ENCODE data around the gene ARHGEF6.

The ARHGEF6 gene

DNA sequence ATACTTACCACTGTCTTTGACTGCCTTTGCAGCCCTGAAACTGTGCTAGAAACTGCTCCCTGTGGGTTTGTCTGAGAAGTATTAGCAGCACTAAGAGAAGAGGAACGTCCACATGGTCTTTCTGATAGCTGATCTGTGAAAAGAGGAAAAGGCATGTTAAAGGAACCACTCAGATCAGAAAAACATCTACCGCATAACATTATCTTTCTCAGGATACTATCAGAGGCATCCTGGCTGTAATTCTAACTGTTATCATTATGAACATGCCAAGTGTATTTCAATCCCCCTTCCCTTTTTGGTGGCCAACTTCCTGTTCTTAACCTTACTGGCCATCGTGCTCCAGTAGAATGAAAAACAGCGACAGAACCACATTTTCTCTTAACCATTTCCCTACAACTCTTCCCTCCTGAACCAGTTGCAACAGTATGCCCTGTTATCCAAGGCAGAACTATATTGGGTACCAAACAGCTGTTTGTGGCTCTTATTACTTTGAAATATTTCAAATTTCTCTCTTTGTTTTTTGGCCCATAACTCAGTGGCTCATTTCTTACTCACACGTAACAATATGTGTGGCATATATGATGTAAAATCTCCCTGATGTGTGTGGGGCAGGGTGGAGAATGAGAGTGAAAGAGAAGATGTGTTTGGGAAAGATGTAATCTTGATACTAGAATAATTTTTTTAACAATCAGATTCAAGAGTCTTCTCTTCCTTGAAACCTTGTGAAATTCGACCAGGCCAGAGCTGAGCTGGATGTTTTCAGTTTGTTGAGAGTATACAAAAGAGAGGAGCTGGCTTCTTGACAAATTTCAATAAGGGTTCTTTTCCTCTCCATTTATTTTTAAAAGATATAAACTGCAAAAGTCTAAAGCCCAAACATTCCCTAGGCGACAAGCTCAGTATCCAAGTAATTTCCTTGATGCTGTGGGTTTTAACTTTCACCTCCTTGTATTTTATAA, 35.2 kb downstream of the ARHGEF6 start:
- DNase-seq (ENCODE audit: low read depth in 2 of 2) = no peak

DNA sequence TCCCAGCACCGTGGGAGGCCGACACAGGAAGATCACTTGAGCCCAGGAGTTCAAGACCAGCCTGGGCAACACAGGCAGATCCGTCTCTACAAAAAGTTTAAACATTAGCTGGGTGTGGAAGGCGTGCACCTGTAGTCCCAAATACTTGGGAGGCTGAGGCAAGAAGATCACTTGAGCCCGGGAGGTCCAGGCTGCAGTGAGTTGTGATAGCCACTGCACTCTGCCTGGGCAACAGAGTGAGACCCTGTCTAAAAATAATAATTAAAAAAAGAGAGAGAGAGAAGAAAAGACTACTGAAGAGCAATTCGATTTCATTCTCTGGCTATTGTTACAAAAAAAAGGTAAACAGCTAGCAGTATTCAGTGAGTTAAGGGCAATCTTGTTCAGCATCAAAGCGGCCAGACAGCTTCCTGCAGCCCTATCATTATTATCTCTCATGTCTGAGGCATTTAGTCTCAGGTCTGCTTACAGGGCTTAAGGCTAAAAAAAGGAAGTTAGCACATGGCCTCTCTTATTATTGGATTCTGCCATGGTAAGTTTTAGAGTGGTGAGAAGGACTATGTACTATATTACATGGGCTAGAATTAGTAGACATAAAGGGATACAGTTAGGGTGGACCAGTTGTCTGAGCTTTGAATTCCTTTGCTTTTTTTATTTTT, 37.9 kb downstream of the ARHGEF6 start:
- no peak for DNase-seq (ENCODE audit: low read depth in 2 of 2)

DNA sequence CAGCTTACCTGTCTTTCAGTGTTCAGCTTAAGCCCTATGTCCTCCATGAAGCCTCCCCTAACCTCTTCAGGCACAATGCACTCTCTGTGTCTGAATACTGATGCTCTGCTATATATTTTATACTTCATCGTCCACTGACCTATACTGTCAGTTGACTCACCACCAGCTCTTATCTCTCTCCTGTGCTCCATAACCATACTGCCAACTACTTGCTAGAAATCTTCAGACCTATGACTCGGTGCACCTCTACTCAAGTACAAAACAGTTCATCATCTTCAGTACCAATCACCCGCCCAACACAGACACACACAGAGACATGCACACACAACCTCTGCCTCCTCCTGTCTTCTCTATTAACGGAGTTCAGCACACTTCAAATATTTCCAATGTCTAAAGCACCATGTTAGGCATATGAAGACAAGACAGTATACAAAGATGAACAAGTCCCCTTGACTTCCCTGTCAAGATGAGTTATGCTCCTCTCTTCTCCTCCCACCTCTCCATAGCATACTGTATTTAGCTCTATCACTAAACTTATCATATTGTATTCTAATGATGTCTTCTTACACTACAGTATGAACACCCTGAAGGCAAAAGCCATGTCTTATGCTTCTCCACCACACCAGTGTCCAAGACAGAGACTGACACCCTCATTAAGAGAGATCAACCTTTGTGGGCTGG, 42.5 kb downstream of the ARHGEF6 start:
- no peak for DNase-seq (ENCODE audit: low read depth in 2 of 2)

DNA sequence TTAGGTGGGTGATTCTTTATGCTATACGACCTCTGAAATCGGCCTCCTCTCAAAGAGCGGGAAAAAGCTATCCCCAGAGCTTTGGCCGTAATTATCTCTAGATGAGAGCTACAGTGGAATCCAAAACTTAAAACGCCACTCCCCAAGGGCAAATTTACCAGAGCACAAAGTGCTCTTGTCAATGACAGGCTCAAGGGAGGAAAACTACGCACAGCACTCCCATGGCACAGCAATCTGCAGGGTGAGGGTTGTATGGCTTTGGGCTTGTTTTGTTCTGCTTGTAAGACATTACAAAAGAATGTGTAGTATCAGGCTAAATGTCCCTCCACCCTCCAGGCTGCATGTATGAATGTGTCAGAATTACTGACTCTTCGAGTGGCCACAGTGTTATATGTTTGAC, 44.0 kb downstream of the ARHGEF6 start:
- no peak for DNase-seq (ENCODE audit: low read depth in 2 of 2)

DNA sequence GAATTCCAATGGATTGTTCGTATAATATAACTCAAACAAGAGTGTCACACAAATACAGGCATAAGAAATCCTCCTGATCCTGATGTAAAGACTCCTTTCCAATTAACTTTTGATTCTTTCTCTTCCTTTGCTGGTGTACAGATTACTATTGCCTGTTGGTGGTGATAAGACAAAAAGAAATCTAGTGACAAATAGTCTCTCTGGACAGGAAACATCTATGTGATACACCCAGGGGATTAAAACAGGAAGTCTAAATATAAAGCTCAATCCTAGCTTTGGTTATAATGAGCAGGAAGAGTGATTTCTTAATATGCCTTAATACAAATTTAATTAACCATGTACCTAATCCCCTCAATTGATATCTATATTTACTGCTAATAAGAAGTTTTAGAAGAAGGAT, 45.1 kb downstream of the ARHGEF6 start:
- no peak for DNase-seq (ENCODE audit: low read depth in 2 of 2)

DNA sequence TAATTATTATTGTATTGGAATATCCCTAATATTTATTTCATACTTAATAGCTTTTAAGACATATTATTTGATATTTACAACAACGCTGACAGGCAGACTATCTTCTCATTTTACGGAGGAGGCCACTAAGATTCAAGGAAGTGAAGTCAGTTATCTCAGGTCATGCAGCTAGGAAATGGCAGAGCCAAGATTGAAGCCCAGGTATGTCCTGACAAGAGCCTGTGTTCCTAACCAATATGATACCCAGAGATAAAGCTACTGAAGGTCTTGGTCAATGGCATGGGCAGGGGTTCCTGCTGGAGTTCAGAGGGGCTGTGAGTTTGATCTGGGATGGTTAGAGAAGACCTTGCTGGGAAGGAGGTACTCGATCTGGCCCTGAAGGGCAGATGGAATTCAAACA, 47.1 kb downstream of the ARHGEF6 start:
- DNase-seq (ENCODE audit: low read depth in 2 of 2) = no peak

DNA sequence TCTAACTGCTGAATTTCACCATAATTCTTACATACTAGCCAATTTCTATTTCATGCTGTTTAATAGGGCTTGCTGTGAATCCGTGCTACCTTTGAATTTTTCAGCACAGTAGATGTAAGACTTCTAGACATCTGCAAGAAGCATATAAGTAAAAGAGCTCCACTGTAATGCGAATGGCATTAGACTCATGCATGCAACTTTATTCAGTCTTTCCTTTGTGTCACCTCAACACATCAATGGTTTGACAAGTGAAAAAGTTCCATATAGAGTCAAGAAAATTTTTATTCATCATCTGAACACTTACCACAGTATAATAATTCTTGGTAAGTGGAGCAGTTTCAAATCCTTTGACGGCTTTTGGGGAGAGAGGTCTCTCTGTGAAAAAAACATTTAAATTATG, 48.9 kb downstream of the ARHGEF6 start:
- no peak for DNase-seq (ENCODE audit: low read depth in 2 of 2)

DNA sequence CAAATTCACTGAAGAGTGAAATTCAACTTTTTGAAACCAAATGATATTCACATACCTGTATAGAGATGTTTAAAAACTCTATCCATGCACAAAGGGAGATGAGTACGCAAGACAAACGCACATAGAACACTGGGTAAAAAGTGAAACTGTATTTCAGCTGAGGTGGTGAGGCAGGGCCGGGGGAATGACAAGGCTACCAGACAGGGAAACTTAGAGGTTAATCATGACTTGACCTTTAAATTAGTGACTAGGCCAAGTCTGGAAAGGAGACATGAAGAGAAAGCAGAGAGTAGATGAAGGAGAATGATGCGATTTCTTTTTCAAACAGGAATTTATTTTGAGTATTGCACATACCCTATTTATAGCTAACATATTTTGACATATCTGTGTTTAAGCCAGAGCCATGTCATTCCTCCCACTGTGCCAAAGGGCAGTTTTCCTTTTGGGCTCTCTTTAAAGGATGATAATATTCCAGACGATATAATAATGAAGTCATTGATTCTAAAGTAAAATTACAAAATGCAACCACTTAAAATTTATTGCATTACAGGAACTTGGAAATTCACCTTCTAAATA, 49.4 kb downstream of the ARHGEF6 start:
- DNase-seq (ENCODE audit: low read depth in 2 of 2) = no peak

DNA sequence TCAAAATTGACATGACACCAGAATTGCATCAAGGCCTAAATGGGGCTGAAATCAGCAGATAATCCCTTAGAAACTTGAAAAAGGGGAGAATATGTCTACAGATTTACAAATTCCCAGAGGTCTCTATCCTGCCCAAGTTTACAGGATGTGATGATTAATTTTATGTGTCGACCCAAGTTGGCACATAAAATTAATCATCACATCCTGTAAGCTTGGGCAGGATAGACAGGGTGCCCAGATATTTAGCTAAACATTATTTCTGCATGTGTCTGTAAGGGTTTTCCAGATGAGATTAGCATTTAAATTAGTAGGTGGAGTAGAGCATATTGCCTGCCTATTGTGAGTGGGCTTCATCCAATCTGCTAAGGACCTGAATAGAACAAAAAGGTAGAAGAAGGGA, 52.3 kb downstream of the ARHGEF6 start:
- DNase-seq (ENCODE audit: low read depth in 2 of 2) = no peak

DNA sequence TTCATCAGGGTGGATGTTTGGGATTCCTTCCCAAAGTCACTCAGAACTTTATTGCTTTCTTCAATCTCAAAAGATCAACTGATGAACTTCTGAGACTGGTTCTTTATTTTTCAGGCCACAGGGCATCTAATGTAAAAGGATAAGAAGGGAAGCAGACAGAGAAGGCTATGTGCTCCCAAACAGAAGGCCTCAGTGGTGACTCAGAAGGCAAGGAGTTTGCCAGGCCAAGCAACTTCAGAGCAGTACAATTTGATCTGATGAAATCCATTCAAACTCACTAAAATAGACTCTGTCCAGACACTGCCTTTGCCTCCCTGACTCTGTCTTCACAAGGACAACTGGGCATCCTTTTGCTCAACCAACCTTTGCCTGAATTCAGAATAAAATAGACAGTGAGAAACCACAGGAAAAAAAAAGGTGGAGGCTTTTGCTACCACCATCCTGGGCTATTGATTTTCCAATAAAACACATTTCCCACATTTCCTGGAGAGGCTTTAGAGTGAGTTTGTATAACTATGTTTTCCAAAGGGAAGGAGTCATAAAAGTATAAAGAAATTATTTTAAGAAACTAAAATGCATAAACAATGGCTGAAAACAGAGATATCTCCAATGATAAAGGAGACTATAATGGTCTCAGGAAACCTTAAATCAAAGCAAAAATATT, 55.2 kb downstream of the ARHGEF6 start:
- DNase-seq (ENCODE audit: low read depth in 2 of 2) = no peak

DNA sequence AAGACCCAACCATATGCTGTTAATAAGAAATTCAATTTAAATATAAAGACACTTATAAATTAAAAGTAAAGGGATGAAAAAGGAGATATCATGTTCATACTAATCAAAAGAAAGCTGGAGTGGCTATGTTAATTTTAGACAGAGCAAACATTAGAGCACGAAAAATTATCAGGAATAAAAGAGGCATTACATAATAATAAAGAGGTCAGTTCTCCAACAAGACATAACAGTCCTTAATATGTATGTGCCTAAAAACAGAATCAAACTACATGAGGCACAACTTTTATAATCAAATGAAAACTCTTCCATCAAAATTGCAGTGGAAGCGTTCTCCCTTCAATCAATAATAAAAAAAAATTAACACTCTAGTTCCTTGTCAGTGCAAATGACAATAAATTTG, 62.6 kb downstream of the ARHGEF6 start:
- no peak for DNase-seq (ENCODE audit: low read depth in 2 of 2)

DNA sequence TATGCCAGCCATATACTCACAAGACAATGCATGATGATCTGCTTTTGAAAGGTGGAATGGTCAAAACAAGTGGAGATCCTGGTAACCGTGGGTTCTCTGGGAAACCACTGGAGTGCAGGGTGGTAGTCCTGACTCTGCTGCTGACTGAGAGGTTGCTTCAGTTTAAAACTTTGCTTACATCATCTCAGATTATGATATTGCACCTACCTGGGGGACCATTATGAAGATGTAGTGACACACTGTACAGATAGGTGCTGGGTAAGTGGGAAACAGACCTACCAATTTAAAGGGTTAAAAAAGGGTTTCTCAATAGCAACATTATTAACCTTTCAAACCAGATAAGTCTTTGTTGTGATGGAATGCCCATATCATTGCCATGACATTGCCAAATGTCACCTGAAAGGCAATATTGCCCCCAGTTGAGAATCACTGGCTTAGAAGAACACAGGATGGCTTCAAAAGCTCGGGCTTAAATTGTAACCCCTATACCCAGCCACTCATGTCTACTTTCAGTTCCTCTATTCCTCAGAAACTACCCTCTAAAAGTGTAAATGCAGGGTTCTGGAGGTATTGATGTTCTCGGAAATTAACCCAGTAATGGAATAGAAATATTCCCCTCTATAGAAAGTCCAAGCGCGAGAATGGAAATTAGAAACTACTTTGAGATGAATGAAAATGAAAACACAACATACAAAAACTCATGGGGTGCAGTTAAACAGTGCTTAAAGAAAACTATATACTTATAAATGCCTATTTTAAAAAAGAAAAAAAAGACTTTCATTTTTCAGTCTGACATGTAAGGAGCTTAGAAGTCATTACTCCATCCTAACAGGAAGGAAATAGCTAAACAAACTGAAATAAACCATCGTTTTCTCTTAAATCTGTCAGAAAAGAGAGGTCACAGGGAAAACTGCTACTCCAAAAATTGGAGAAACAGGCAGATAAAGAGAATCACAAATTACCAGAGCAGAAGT, 65.8 kb downstream of the ARHGEF6 start:
- DNase-seq (ENCODE audit: low read depth in 2 of 2) = no peak

DNA sequence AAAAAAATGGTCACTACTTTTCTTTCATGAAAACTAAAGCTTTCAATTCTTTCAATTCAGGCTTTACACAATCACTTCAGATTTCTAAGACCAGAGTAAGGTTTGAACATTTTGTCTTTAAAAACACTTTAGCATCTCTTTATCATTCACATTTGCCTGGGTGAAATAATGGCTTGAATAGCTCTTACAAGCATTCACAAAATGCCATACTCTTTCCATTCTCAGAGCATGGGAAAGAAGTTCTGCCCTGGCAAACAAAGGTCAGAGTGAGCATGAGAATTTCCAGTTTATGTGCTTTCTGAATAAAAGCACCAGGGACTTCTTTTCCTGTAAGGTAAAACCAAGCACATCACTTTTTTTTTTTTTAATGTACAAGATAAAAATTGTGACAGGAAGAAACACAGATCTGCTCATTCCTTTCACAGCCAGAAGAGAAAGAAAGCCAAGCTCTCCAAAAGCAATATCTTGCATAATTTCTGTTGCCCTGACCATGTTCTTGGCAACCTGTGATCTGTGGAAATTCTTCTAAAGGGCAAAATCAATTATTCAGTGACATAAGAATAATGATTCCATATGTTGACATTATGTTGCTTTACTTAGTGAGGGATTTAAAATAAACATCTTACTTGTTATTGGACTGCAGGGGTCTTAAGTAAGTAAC, 68.0 kb downstream of the ARHGEF6 start:
- DNase-seq (ENCODE audit: low read depth in 2 of 2) = no peak

DNA sequence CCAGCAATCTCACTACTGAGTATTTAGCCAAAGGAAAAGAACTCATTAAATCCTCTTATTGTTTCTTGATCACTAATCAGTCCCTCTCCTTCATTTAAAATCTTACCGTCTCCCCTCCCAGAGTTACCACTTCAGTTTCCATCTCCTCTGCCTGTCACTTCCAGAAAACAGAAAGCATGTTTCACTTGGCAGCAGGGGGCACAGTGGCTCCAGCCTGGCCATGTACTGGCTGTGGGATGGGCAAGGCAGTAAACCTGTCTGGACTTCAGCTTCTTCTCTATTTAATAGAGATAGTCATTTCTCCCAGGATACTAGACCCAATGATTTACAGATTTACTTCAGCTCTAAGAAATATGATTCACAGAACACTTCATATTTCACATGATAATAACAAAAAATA, 69.6 kb downstream of the ARHGEF6 start:
- DNase-seq (ENCODE audit: low read depth in 2 of 2) = no peak

DNA sequence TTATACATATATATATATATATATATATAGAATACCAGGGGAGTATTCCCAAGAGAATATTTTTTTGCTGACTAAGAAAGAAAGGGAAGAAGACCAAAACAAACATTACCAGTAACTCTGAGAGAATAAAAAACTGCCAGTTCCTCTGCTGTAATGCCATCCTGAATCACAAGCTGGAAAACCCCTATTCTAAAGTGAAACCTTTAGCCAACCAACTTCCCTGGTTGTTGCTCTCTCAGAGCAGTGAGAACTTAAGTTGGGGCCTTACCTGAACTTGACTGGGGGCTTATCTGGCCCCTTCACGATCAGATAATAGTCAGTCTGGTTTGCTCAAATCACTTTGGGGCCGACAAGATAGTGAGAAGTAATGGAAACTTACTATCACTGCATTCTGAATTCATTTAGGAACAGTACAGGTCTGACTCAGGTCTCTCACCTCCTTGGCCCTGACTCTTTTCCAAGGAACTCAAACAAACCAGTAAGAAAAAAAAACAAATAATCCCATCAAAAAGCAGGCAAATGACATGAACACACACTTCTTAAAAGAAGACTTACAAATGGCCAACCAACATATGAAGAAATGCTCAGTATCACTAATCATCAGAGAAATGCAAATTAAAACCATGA, 70.3 kb downstream of the ARHGEF6 start:
- no peak for DNase-seq (ENCODE audit: low read depth in 2 of 2)

DNA sequence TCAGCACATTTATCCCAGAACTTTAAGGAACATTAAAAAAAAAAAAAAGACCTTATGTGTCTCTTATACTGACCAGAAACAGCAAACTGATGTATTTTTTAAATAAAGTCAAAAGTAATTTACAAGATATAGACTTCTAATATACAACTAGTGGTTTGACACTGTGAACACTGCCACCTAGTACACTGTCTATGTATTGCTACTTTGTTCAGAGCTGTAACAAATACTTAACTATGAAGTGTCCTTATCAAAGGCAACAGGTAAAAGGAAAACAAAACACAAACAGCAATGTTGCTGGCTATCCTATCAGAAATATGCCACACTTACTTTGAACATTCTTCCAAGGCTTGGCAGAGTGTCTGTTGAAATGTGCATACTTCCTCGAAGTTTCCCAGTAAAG, 72.4 kb downstream of the ARHGEF6 start:
- no peak for DNase-seq (ENCODE audit: low read depth in 2 of 2)

DNA sequence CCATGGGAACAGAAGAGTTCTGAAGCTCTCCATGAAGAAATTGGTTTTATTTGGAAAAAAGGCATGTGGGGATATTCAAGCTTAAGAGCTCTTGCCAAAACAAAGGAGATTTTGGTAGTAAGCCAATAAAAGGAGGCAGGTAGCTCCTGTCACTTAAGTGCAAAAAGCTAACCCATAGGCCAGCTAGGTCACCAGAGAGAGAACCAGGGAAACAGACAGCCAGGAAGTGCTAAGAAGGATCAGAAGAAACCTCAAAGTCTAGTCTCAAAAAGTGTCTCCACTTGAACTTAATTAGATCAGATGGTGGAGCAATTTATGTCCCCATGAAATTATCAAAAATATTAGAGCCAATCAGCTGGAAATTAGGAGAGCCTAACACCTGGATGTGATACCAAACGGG, 83.6 kb downstream of the ARHGEF6 start:
- no peak for DNase-seq (ENCODE audit: low read depth in 2 of 2)

DNA sequence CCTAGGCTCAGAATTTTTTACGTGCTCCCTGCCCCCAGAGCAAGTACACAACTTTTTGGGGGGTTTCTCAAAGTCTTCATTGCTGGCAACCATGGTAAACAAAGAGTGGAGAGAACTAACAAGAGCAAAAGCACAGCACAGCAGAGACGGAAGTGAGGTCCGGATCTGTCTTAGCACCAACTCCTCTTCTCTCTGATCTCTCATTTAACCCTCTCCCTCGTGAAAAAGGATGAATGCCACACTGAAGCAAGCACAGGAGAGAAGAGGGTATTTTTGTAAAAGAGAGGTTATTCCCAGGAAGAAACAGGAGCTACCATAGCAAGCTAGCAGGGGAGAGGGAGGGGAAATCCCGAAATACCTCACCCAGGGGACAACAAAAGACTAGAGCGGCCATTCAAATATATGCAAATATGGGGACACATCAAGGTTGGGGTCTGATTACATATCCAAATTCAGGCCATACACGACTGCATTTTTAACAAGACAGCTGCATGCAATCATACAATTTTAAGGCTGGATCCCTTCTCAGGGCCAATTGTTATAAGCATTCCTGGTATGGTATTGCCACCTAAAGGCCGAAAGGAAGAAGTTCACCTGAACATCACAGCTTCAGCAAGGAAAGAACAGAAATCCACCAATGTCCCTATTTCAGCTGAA, 86.2 kb downstream of the ARHGEF6 start:
- no peak for DNase-seq (ENCODE audit: low read depth in 2 of 2)

DNA sequence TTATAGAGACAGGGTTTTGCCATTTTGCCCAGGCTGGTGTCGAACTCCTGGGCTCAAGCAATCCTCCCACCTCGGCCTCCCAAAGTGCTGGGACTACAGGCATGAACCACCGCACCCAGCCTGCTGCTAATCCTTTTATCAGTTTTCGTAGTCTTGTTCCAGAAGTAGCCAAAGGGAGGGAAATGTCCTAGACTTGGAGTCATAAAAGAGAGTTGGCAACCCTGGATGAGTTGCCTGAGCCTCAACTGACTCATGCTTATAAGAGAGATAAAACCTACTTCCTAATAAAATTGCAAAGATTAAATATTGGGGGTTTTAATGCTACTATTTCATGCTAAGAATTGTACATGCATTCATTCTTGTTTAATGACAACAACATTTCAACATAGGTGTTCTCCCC, 88.5 kb downstream of the ARHGEF6 start:
- DNase-seq (ENCODE audit: low read depth in 2 of 2) = no peak

Data from stimulated activated CD8-positive, alpha-beta memory T cell treated with anti-CD3 and anti-CD28 coated beads, Interleukin-15, amount 100 ng/mL, for 48 hours (primary cell).